Neural crest cell (in vitro differentiated cells): ENCODE data around the gene FNIP1. TPM values are rescaled to one million over a fixed set of nuclear protein-coding genes. Genes with fewer than 3 reads are reported as not detected.

Experiments used
- DNase-seq: peaks from one replicate; pipeline ENCODE4 v3.0.0; 2021; ENCODE audit warnings: low read depth, mixed read lengths, low spot score
- H3K27ac Mint-ChIP-seq: one replicate; pipeline ENCODE4 v1.8.0; 2021; ENCODE audit warnings: mild to moderate bottlenecking, mixed read lengths; ENCODE audit not compliant: unreplicated experiment
- H3K27me3 Mint-ChIP-seq: 2 replicates; pipeline ENCODE4 v1.8.0; 2021; ENCODE audit warnings: low read depth, mild to moderate bottlenecking, mixed read lengths
- H3K36me3 Mint-ChIP-seq: 2 replicates; pipeline ENCODE4 v1.8.0; 2021; ENCODE audit warnings: low read depth, mild to moderate bottlenecking, mixed read lengths
- H3K4me1 Mint-ChIP-seq: 2 replicates; pipeline ENCODE4 v1.8.0; 2021; ENCODE audit warnings: mixed read lengths
- H3K4me3 Mint-ChIP-seq: one replicate; pipeline ENCODE4 v1.8.0; 2021; ENCODE audit warnings: mild to moderate bottlenecking, mixed read lengths
- H3K9me3 Mint-ChIP-seq: 2 replicates; pipeline ENCODE4 v1.8.0; 2021; ENCODE audit warnings: mixed read lengths
- CTCF ChIP-seq: fragments of 200-600 bp; sonication (generic); conservative IDR thresholded peaks from 2 replicates; pipeline ENCODE4 v1.5.0; 2021; ENCODE audit warnings: antibody characterized with exemption, mild to moderate bottlenecking
- total RNA-seq: library from RNA; stranded (reverse); gene quantifications from 2 replicates; pipeline ENCODE4 v1.2.1, GENCODE V29; 2021

FNIP1 gene
- total RNA-seq, 1 donor from 2014 or later = 20.6 TPM

- Mint-ChIP-seq H3K27me3 (no peaks in the 10 kb centered on the region), H3K36me3 (peaks cover 8% of the 10 kb centered on the region), H3K4me1 (peaks cover 38% of the 10 kb centered on the region), H3K27ac (no peak overlapping the region), H3K4me3 (no peak overlapping the region), H3K9me3 (peaks cover 2% of the 10 kb centered on the region)
- no peak for DNase-seq
- TF ChIP-seq CTCF = no peak
Measured at GRCh38 chr5:131791866-131792265, 5.0 kb downstream of the FNIP1 start.

DNA sequence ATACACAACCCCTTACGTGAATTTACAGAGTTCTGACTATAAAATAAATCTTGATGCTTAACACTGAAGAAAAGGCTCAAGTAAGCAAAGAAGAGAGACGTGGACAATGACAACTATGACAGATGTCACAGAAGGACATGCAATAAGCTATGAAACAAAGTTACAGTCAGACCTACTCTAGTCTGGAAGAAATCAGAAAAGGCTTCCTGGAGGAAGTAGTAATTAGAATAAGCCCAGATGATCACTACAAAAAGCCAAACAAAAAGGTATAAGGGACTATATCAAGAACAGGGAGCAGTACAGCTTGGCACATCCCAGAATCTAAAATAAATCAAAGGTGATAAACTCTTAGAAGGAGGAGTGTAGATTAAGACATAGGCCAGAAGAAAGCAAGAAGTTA, 6.3 kb downstream of the FNIP1 start:
- no peaks in the 10 kb centered on the region for H3K27me3 Mint-ChIP-seq
- H3K4me1 Mint-ChIP-seq = peaks cover 38% of the 10 kb centered on the region
- no peak for TF ChIP-seq CTCF
- peak overlapping the region; percentile 5 for H3K4me3 Mint-ChIP-seq
- peaks cover 8% of the 10 kb centered on the region for H3K36me3 Mint-ChIP-seq
- no peak for DNase-seq
- H3K9me3 Mint-ChIP-seq = peaks cover 2% of the 10 kb centered on the region
- no peak overlapping the region for H3K27ac Mint-ChIP-seq

DNA sequence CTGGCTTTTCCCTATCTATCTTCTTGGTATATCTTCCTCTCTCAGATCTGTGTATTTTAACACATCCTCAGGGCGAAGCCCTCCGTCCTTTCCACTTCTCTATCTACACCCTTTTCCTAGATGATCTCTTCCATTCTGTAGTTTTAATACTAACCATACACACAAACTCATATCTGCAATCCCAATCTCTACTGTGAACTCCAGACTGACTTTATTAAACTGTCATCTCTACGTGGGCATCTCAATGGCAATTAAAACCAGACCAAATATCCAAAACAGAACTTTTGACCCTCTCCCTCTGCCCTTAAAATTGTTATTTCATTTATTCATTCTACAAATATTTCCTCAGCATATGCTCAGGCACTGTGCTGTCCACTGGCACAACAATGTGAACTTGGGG, 7.1 kb downstream of the FNIP1 start:
- H3K27ac Mint-ChIP-seq = no peak overlapping the region

DNA sequence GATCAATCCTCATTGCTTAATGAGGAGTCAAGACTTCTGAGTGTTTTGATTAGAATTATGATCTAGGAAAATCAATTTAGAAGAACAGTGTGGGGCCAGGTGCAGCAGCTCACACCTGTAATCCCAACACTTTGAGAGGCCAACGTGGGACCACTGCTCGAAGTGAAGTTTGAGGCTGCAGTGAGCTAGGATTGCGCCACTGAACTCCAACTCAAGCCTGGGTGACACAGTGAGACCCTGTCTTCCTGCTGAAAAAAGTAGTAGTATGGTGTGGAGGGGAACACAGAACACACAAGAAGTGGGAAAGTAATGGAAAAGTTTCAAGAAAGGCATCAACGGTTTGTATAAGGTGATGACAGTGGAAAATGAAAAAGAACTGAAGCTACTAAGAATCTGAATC, 9.1 kb downstream of the FNIP1 start:
- Mint-ChIP-seq H3K36me3 (peaks cover 16% of the 10 kb centered on the region), H3K9me3 (peaks cover 2% of the 10 kb centered on the region), H3K27me3 (no peaks in the 10 kb centered on the region), H3K4me3 (no peak overlapping the region), H3K4me1 (peaks cover 29% of the 10 kb centered on the region), H3K27ac (no peak overlapping the region)
- no peak for TF ChIP-seq CTCF
- no peak for DNase-seq

More for the DNA sequence above, 7.1 kb downstream of the FNIP1 start:
- no peak for TF ChIP-seq CTCF
- Mint-ChIP-seq H3K27me3 (no peaks in the 10 kb centered on the region), H3K4me3 (no peak overlapping the region), H3K9me3 (peaks cover 2% of the 10 kb centered on the region), H3K4me1 (peaks cover 33% of the 10 kb centered on the region), H3K36me3 (peaks cover 8% of the 10 kb centered on the region)
- no peak for DNase-seq

GRCh38 chr5:131786900-131787692, 9.7 kb downstream of the FNIP1 start:
- Mint-ChIP-seq H3K27ac (peak overlapping the region; percentile 38), H3K36me3 (peaks cover 21% of the 10 kb centered on the region), H3K4me1 (peaks cover 29% of the 10 kb centered on the region), H3K27me3 (no peaks in the 10 kb centered on the region), H3K4me3 (no peak overlapping the region), H3K9me3 (peaks cover 2% of the 10 kb centered on the region)
- no peak for DNase-seq
- no peak for TF ChIP-seq CTCF
